H9 (cell line): ENCODE measurements around the gene BMPR1A. TPM values are rescaled to one million over a fixed set of nuclear protein-coding genes. Genes with fewer than 3 reads are reported as not detected.

ENCODE experiments used
- DNase-seq: peaks from one replicate; pipeline ENCODE4 v3.0.0-alpha.2; 2017
- H2AFZ ChIP-seq: one replicate; pipeline ENCODE4 v1.6.1; 2013; ENCODE audit warnings: mild to moderate bottlenecking, low read length, control low read depth, moderate library complexity
- H2AK5ac ChIP-seq: 2 replicates; pipeline ENCODE4 v1.6.1; 2013; ENCODE audit warnings: low read length, control low read depth, mixed read lengths; ENCODE audit not compliant: insufficient read length
- H2BK120ac ChIP-seq: one replicate; pipeline ENCODE4 v1.6.1; 2013; ENCODE audit warnings: low read depth, mild to moderate bottlenecking, low read length, control low read depth, inconsistent platforms; ENCODE audit not compliant: poor library complexity, severe bottlenecking
- H2BK12ac ChIP-seq: 2 replicates; pipeline ENCODE4 v1.6.1; 2013; ENCODE audit warnings: low read length, control low read depth, mixed read lengths, low read depth; ENCODE audit not compliant: insufficient read length
- H2BK15ac ChIP-seq: 2 replicates; pipeline ENCODE4 v1.6.1; 2013; ENCODE audit warnings: low read depth, low read length, control low read depth
- H2BK20ac ChIP-seq: one replicate; pipeline ENCODE4 v1.6.1; 2013; ENCODE audit warnings: low read depth, mild to moderate bottlenecking, low read length, control low read depth, inconsistent platforms; ENCODE audit not compliant: poor library complexity, severe bottlenecking
- H2BK5ac ChIP-seq: 2 replicates; pipeline ENCODE4 v1.6.1; 2013; ENCODE audit warnings: low read length, control low read depth, mixed read lengths; ENCODE audit not compliant: insufficient read length
- H3K14ac ChIP-seq: 2 replicates; pipeline ENCODE4 v1.6.1; 2013; ENCODE audit warnings: low read length, control low read depth; ENCODE audit not compliant: insufficient read depth
- H3K18ac ChIP-seq: 2 replicates; pipeline ENCODE4 v1.6.1; 2013; ENCODE audit warnings: low read depth, mild to moderate bottlenecking, mixed read lengths, low read length, control low read depth; ENCODE audit not compliant: insufficient read length
- H3K23ac ChIP-seq: 2 replicates; pipeline ENCODE4 v1.6.1; 2013; ENCODE audit warnings: low read length, control low read depth, mixed read lengths, low read depth; ENCODE audit not compliant: insufficient read length
- H3K23me2 ChIP-seq: 2 replicates; pipeline ENCODE4 v1.6.1; 2013; ENCODE audit warnings: low read depth, mild to moderate bottlenecking, mixed read lengths, low read length, control low read depth; ENCODE audit not compliant: insufficient read length, poor library complexity, severe bottlenecking
- H3K27ac ChIP-seq: 2 replicates; pipeline ENCODE4 v1.5.1; 2013; ENCODE audit warnings: low read length, control low read depth, mixed read lengths, low read depth; ENCODE audit not compliant: insufficient read length
- H3K27me3 ChIP-seq: 2 replicates; pipeline ENCODE4 v1.6.1; 2013; ENCODE audit warnings: low read length, control low read depth, inconsistent platforms; ENCODE audit not compliant: insufficient read depth
- H3K4ac ChIP-seq: 2 replicates; pipeline ENCODE4 v1.6.1; 2013; ENCODE audit warnings: low read depth, mild to moderate bottlenecking, control low read depth, inconsistent platforms, low read length, moderate library complexity
- H3K4me1 ChIP-seq: 2 replicates; pipeline ENCODE4 v1.6.1; 2013; ENCODE audit warnings: low read length, control low read depth, inconsistent platforms; ENCODE audit not compliant: insufficient read depth
- H3K4me2 ChIP-seq: 2 replicates; pipeline ENCODE4 v1.6.1; 2013; ENCODE audit warnings: low read length, control low read depth, mixed read lengths; ENCODE audit not compliant: insufficient read length, insufficient read depth
- H3K56ac ChIP-seq: 2 replicates; pipeline ENCODE4 v1.6.1; 2013; ENCODE audit warnings: low read depth, mild to moderate bottlenecking, mixed read lengths, low read length, control low read depth; ENCODE audit not compliant: insufficient read length
- H3K79me1 ChIP-seq: 2 replicates; pipeline ENCODE4 v1.6.1; 2013; ENCODE audit warnings: low read depth, mild to moderate bottlenecking, moderate library complexity, low read length, control low read depth, inconsistent platforms; ENCODE audit not compliant: insufficient read depth, poor library complexity, severe bottlenecking
- H3K79me2 ChIP-seq: 2 replicates; pipeline ENCODE4 v1.6.1; 2013; ENCODE audit warnings: low read length, control low read depth, inconsistent platforms; ENCODE audit not compliant: insufficient read depth
- H3K9ac ChIP-seq: 2 replicates; pipeline ENCODE4 v1.6.1; 2013; ENCODE audit warnings: low read length, control low read depth, mixed read lengths; ENCODE audit not compliant: insufficient read length; ENCODE audit errors: extremely low read depth
- H3K9me3 ChIP-seq: one replicate; pipeline ENCODE4 v1.6.1; 2013; ENCODE audit warnings: low read depth, low read length, inconsistent platforms; ENCODE audit not compliant: control insufficient read depth
- H3T11ph ChIP-seq: one replicate; pipeline ENCODE4 v1.6.1; 2013; ENCODE audit warnings: mild to moderate bottlenecking, low read length, control low read depth, inconsistent platforms
- H4K20me1 ChIP-seq: one replicate; pipeline ENCODE4 v1.6.1; 2013; ENCODE audit not compliant: control insufficient read depth, insufficient read length, insufficient read depth
- H4K5ac ChIP-seq: 2 replicates; pipeline ENCODE4 v1.6.1; 2013; ENCODE audit warnings: low read depth, mild to moderate bottlenecking, mixed read lengths, low read length, control low read depth; ENCODE audit not compliant: insufficient read length
- H4K8ac ChIP-seq: replicated peaks from 2 replicates; pipeline ENCODE4 v1.6.1; 2013; ENCODE audit warnings: low read length, control low read depth, mixed read lengths, low read depth; ENCODE audit not compliant: insufficient read length
- H4K91ac ChIP-seq: 2 replicates; pipeline ENCODE4 v1.6.1; 2013; ENCODE audit warnings: low read depth, mild to moderate bottlenecking, moderate library complexity, mixed read lengths, low read length, control low read depth; ENCODE audit not compliant: insufficient read length
- H3K27ac Mint-ChIP-seq, 3 experiments: 2 replicates in 2 of 3; 3 replicates in 1 of 3; pipeline ENCODE4 v1.8.0; 2020 to 2021; ENCODE audit warnings: mixed read lengths in 3 of 3, mild to moderate bottlenecking in 1 of 3, moderate library complexity in 1 of 3
- H3K27me3 Mint-ChIP-seq: 2 replicates; pipeline ENCODE4 v1.8.0; 2021; ENCODE audit warnings: low read depth, mild to moderate bottlenecking, moderate library complexity, mixed read lengths
- H3K36me3 Mint-ChIP-seq, 3 experiments: 2 replicates in 2 of 3; 3 replicates in 1 of 3; pipeline ENCODE4 v1.8.0; 2020 to 2021; ENCODE audit warnings: low read depth in 3 of 3, mixed read lengths in 3 of 3; ENCODE audit not compliant: insufficient read depth in 1 of 3
- H3K4me1 Mint-ChIP-seq, 2 experiments: 2 replicates each; pipeline ENCODE4 v1.8.0; 2020; ENCODE audit warnings: mixed read lengths in 2 of 2
- H3K4me3 Mint-ChIP-seq, 2 experiments: 2 replicates in 1 of 2; 3 replicates in 1 of 2; pipeline ENCODE4 v1.8.0; 2020 to 2021; ENCODE audit warnings: mild to moderate bottlenecking in 2 of 2, mixed read lengths in 2 of 2, moderate library complexity in 1 of 2
- H3K9me3 Mint-ChIP-seq, 2 experiments: 2 replicates in 1 of 2; 3 replicates in 1 of 2; pipeline ENCODE4 v1.8.0; 2020; ENCODE audit warnings: mild to moderate bottlenecking in 2 of 2, mixed read lengths in 2 of 2, moderate library complexity in 1 of 2
- CTCF ChIP-seq: fragments of 200-600 bp; sonication (generic); conservative IDR thresholded peaks from 3 replicates; pipeline ENCODE4 v1.8.0; 2021; ENCODE audit warnings: antibody characterized with exemption, mild to moderate bottlenecking
- WGBS: extraction: QIAGEN DNeasy Blood & Tissue Kit; methylation state at CpG from one replicate; pipeline ENCODE4 v1.1.7; 2013; ENCODE audit warnings: missing lambda C conversion rate, low lambda C conversion rate, mixed read lengths; ENCODE audit not compliant: insufficient read length; ENCODE audit errors: extremely low coverage; 5-methylcytosine and 5-hydroxymethylcytosine counted together
- total RNA-seq: library from RNA; stranded (reverse); gene quantifications from 2 replicates; pipeline ENCODE4 v1.2.1, GENCODE V29; 2021

The BMPR1A gene
- total RNA-seq, 1 experiment from 2014 or later, result 138 TPM

- peaks cover 19 to 25% of the 10 kb centered on the region in 2 experiments for H3K9me3 Mint-ChIP-seq
- DNase-seq, result no peak
- H3K27me3 Mint-ChIP-seq, result peaks cover 4% of the 10 kb centered on the region
- Histone ChIP-seq H3K9ac (no peak overlapping the region), H3K27ac (no peak overlapping the region), H3K23ac (no peak overlapping the region), H3K4me1 (peaks cover 11% of the 10 kb centered on the region; the same call in 1 of the 2 replicates), H3K9me3 (peaks cover 6% of the 10 kb centered on the region), H3K4me2 (no peak overlapping the region), H3K23me2 (no peaks in the 10 kb centered on the region), H3K79me1 (no peaks in the 10 kb centered on the region), H3K4ac (no peak overlapping the region), H4K91ac (no peak overlapping the region), H3K18ac (no peak overlapping the region), H2BK5ac (no peak overlapping the region), H2BK12ac (no peak overlapping the region), H3K27me3 (no peaks in the 10 kb centered on the region), H3K79me2 (no peaks in the 10 kb centered on the region), H3T11ph (no peak overlapping the region), H3K14ac (no peak overlapping the region; the same call in 1 of the 2 replicates), H2BK120ac (no peak overlapping the region), H2BK20ac (no peak overlapping the region), H3K56ac (no peak overlapping the region), H4K20me1 (no peaks in the 10 kb centered on the region), H2AFZ (no peak overlapping the region), H4K5ac (no peak overlapping the region), H2AK5ac (no peak overlapping the region), H2BK15ac (no peak overlapping the region), H4K8ac (no peak overlapping the region)
- no peak for TF ChIP-seq CTCF
- peaks cover 16 to 24% (median 18%) of the 10 kb centered on the region in 3 experiments for H3K36me3 Mint-ChIP-seq
- H3K4me3 Mint-ChIP-seq, result peak overlapping the region in 1 of 2 experiments; percentile 18; a peak in 1 of 5 replicates
- peak overlapping the region in 1 of 3 experiments; percentile 49; a peak in 4 of 7 replicates for H3K27ac Mint-ChIP-seq
- peaks cover 45 to 55% of the 10 kb centered on the region in 2 experiments for H3K4me1 Mint-ChIP-seq
- WGBS, result no CpG with 5 or more reads among the region's 7 CpGs
These were observed 199.9 kb downstream of the BMPR1A start for GRCh38 chr10:86956195-86956847.
